Upper lobe of right lung (tissue), 1 donor: ENCODE measurements around the gene C20orf202. TPM values are rescaled to one million over a fixed set of nuclear protein-coding genes. Genes with fewer than 3 reads are reported as not detected.
"Not testable (repeated sequence)": the region's sequence is repeated elsewhere in the genome, so short reads cannot be mapped to it uniquely, and the experiment has no call there.

Experiments used
- ATAC-seq: fragments of 200-7000 bp; cut with Tn5 transposase; one replicate; pipeline ENCODE4 v1.9.1; 2020; ENCODE audit warnings: mild to moderate bottlenecking, moderate library complexity
- DNase-seq: peaks from one replicate; pipeline ENCODE4 v3.0.0-alpha.2; 2020
- H3K27ac ChIP-seq: fragments of 200-600 bp; one replicate; pipeline ENCODE4 v1.8.0; 2022
- H3K27me3 ChIP-seq: fragments of 200-600 bp; one replicate; pipeline ENCODE4 v1.8.0; 2022; ENCODE audit warnings: mild to moderate bottlenecking
- H3K36me3 ChIP-seq: fragments of 200-600 bp; one replicate; pipeline ENCODE4 v1.8.0; 2022
- H3K4me1 ChIP-seq: fragments of 200-600 bp; one replicate; pipeline ENCODE4 v1.8.0; 2022
- H3K4me3 ChIP-seq: fragments of 200-600 bp; one replicate; pipeline ENCODE4 v1.8.0; 2022; ENCODE audit warnings: mild to moderate bottlenecking
- H3K9me3 ChIP-seq: fragments of 200-600 bp; one replicate; pipeline ENCODE4 v1.8.0; 2022
- intact Hi-C: fragments of 100-400 bp; cut with DNase I; formaldehyde crosslinking; loops from one replicate; pipeline ENCODE4 v1.11.0; 2022
- total RNA-seq: library from RNA; stranded (reverse); fragmentation: NEBNext Ultra II Directional; extraction: Animal tissue kit (Norgen Biotek cat#: 25700); gene quantifications from one replicate; pipeline ENCODE4 v1.2.1, GENCODE V29; 2021
- TF ChIP-seq, protein P1 (sequence below): fragments of 200-600 bp; IDR thresholded peaks from one replicate; pipeline ENCODE4 v1.8.0; 2022; ENCODE audit warnings: antibody characterized with exemption
- donor health status: DM: no; HTN: yes; CAD: no; lungs with severe emphysema.

The C20orf202 gene
- total RNA-seq, 1 donor from 2014 or later: 0.64 TPM

DNA sequence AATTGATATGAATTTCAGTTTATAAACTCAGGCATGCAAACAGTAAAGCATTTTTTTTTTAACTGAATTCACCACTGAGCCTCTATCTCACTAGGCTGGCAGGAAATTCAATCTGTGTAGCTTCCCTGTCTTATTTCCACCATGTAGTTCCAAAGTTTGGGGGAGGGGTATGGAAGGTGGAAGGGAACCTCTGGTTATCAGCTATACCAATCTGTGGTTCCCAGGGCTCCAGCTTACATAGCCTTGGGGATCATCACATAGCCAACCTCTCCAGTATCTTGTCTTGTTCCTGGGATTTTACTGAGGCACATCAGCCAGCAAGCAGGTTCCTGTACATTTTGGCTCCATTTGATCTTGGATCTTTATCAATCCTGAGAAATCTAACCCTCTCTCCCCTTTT, 38.2 kb downstream of the C20orf202 start:
- no peaks in the 10 kb centered on the region for H3K36me3 ChIP-seq
- no peak overlapping the region for H3K4me3 ChIP-seq
- ATAC-seq: no peak
- no peaks in the 10 kb centered on the region for H3K27me3 ChIP-seq
- no peak overlapping the region for H3K27ac ChIP-seq
- no peak for DNase-seq
- intact Hi-C loops: no loop called here
- no peaks in the 10 kb centered on the region for H3K9me3 ChIP-seq
- TF ChIP-seq, protein P1, sequence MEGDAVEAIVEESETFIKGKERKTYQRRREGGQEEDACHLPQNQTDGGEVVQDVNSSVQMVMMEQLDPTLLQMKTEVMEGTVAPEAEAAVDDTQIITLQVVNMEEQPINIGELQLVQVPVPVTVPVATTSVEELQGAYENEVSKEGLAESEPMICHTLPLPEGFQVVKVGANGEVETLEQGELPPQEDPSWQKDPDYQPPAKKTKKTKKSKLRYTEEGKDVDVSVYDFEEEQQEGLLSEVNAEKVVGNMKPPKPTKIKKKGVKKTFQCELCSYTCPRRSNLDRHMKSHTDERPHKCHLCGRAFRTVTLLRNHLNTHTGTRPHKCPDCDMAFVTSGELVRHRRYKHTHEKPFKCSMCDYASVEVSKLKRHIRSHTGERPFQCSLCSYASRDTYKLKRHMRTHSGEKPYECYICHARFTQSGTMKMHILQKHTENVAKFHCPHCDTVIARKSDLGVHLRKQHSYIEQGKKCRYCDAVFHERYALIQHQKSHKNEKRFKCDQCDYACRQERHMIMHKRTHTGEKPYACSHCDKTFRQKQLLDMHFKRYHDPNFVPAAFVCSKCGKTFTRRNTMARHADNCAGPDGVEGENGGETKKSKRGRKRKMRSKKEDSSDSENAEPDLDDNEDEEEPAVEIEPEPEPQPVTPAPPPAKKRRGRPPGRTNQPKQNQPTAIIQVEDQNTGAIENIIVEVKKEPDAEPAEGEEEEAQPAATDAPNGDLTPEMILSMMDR: no peak
- no peaks in the 10 kb centered on the region for H3K4me1 ChIP-seq

- H3K27ac ChIP-seq: no peak overlapping the region
- TF ChIP-seq, protein P1: no peak
- no peak overlapping the region for H3K4me3 ChIP-seq
- intact Hi-C loops: no loop called here
- no peak for DNase-seq
- no peak for ATAC-seq
- H3K4me1 ChIP-seq: no peaks in the 10 kb centered on the region
- H3K27me3 ChIP-seq: no peaks in the 10 kb centered on the region
- H3K36me3 ChIP-seq: no peaks in the 10 kb centered on the region
- no peaks in the 10 kb centered on the region for H3K9me3 ChIP-seq
Measured at GRCh38 chr20:1242099-1242498, 38.8 kb downstream of the C20orf202 start.

DNA sequence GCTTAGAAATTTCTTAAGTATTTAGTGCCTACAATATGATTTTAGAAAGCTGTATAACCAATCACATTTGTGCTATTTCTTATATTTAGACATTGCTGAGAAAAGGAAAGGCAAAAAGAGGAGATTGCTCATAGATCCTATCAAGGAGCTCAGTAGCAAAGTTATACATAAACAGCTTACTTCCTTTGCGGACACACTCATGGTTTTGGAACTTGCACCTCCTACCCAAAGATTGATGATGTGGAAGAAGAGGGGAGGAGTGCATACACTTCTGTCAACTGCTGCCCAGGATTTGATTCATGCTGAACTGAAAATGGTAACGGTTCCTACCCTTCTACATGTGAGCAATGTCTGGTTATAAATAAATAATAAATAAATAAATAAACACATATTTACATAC, 39.3 kb downstream of the C20orf202 start:
- Histone ChIP-seq H3K4me3 (no peak overlapping the region), H3K4me1 (no peaks in the 10 kb centered on the region), H3K36me3 (no peaks in the 10 kb centered on the region), H3K27ac (no peak overlapping the region), H3K9me3 (no peaks in the 10 kb centered on the region), H3K27me3 (no peaks in the 10 kb centered on the region)
- DNase-seq: no peak
- intact Hi-C loops: no loop called here
- TF ChIP-seq, protein P1: no peak
- no peak for ATAC-seq

DNA sequence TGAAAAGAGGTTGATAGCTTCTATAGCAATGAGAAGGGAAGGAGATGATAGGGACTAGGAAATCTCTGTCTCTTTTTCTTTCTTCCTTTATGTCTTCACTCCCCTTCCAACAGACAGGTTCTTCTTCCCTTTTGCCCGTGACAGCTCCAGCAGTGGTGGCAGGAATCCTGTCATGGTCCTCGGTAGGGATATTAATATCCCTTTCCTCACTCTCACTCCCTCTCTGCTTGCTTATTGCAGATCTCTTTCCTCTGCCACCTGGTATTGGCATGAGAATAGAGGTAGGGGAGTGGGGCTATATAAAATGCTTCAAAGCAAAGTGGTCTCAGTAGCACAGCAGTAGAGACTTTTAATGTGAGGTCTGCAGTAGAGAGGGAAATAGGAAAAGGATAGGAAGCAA, 42.3 kb downstream of the C20orf202 start:
- Histone ChIP-seq H3K9me3 (no peaks in the 10 kb centered on the region), H3K27ac (no peak overlapping the region), H3K36me3 (no peaks in the 10 kb centered on the region), H3K4me3 (no peak overlapping the region), H3K27me3 (no peaks in the 10 kb centered on the region), H3K4me1 (no peaks in the 10 kb centered on the region)
- intact Hi-C loops: no loop called here
- DNase-seq (no peak), ATAC-seq (no peak)
- TF ChIP-seq, protein P1: no peak

- ATAC-seq: no peak
- Histone ChIP-seq H3K4me1 (no peaks in the 10 kb centered on the region), H3K27ac (no peak overlapping the region), H3K36me3 (no peaks in the 10 kb centered on the region), H3K4me3 (no peak overlapping the region), H3K27me3 (no peaks in the 10 kb centered on the region), H3K9me3 (no peaks in the 10 kb centered on the region)
- TF ChIP-seq, protein P1: no peak
- no peak for DNase-seq
- intact Hi-C loops: no loop called here
Measured at GRCh38 chr20:1247689-1248088, 44.4 kb downstream of the C20orf202 start.

DNA sequence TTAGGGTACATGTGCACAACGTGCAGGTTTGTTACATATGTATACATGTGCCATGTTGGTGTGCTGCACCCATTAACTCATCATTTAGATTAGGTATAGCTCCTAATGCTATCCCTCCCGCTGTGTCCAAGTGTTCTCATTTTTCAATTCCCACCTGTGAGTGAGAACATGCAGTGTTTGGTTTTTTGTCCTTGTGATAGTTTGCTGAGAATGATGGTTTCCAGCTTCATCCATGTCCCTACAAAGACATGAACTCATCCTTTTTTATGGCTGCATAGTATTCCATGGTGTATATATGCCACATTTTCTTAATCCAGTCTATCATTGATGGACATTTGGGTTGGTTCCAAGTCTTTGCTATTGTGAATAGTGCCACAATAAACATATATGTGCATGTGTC, 47.0 kb downstream of the C20orf202 start:
- H3K27ac ChIP-seq, H3K27me3 ChIP-seq, H3K4me1 ChIP-seq, H3K9me3 ChIP-seq, H3K36me3 ChIP-seq, ATAC-seq, intact Hi-C loops, DNase-seq, H3K4me3 ChIP-seq: not testable (repeated sequence)
